NCI-H748 (cell line): ENCODE data around the gene ASRGL1.

Source experiments
- DNase-seq: peaks from one replicate; lab custom pipeline; 2025; ENCODE audit not compliant: unreplicated experiment; lab: John Stamatoyannopoulos, UW

The ASRGL1 gene

GRCh38 chr11:62392506-62392905 is 55.3 kb downstream of the ASRGL1 start:
- DNase-seq, result no peak

GRCh38 chr11:62393061-62393611 is 55.9 kb downstream of the ASRGL1 start:
- DNase-seq, result peak; percentile 30

GRCh38 chr11:62393735-62394134 is 56.5 kb downstream of the ASRGL1 start:
- no peak for DNase-seq

GRCh38 chr11:62394825-62395538 is 57.7 kb downstream of the ASRGL1 start:
- peak; percentile 77 for DNase-seq

GRCh38 chr11:62395885-62396551 is 58.8 kb downstream of the ASRGL1 start:
- no peak for DNase-seq

GRCh38 chr11:62398011-62398994 is 61.1 kb downstream of the ASRGL1 start:
- no peak for DNase-seq

GRCh38 chr11:62399172-62399877 is 62.1 kb downstream of the ASRGL1 start:
- DNase-seq, result no peak

GRCh38 chr11:62399878-62400266 is 62.6 kb downstream of the ASRGL1 start:
- DNase-seq, result no peak

GRCh38 chr11:62400281-62400680 is 63.0 kb downstream of the ASRGL1 start:
- DNase-seq, result no peak

GRCh38 chr11:62400760-62401159 is 63.5 kb downstream of the ASRGL1 start:
- DNase-seq, result no peak

GRCh38 chr11:62401356-62401755 is 64.1 kb downstream of the ASRGL1 start:
- no peak for DNase-seq

- DNase-seq, result no peak
Observed at GRCh38 chr11:62401811-62402210, 64.6 kb downstream of the ASRGL1 start.

- no peak for DNase-seq
Observed at GRCh38 chr11:62402226-62402959, 65.1 kb downstream of the ASRGL1 start.

GRCh38 chr11:62402960-62403730 is 65.9 kb downstream of the ASRGL1 start:
- no peak for DNase-seq

- no peak for DNase-seq
Observed at GRCh38 chr11:62404435-62404834, 67.2 kb downstream of the ASRGL1 start.

- no peak for DNase-seq
Observed at GRCh38 chr11:62404901-62405300, 67.7 kb downstream of the ASRGL1 start.

GRCh38 chr11:62406034-62406433 is 68.8 kb downstream of the ASRGL1 start:
- DNase-seq, result no peak

- DNase-seq, result no peak
Observed at GRCh38 chr11:62409831-62410230, 72.6 kb downstream of the ASRGL1 start.

GRCh38 chr11:62410972-62411371 is 73.7 kb downstream of the ASRGL1 start:
- DNase-seq, result no peak
